PFSK-1 (cell line): ENCODE results near the gene CPSF3. TPM values are rescaled to one million over a fixed set of nuclear protein-coding genes. Genes with fewer than 3 reads are reported as not detected.

Experiments
- FOXP2 ChIP-seq: optimal IDR thresholded peaks from 2 replicates; pipeline ENCODE3; 2011; ENCODE audit warnings: borderline replicate concordance, control low read depth, inconsistent platforms; ENCODE audit not compliant: insufficient read depth; ENCODE audit errors: extremely low read length, extremely low read depth
- POLR2AphosphoS5 ChIP-seq: IDR thresholded peaks from 2 replicates; pipeline ENCODE4 v1.6.1; 2012; ENCODE audit warnings: low read depth, mild to moderate bottlenecking, control low read depth, low read length, moderate library complexity
- REST ChIP-seq, 2 experiments: IDR thresholded peaks; 2 replicates each; pipeline versions ENCODE4 v1.6.1 to v1.8.0; 2011 to 2012; ENCODE audit warnings: low read depth in 2 of 2, low read length in 2 of 2, control low read depth in 1 of 2, inconsistent platforms in 1 of 2, mild to moderate bottlenecking in 1 of 2, moderate library complexity in 1 of 2; ENCODE audit not compliant: insufficient read depth in 1 of 2
- SIN3A ChIP-seq: IDR thresholded peaks from 2 replicates; pipeline ENCODE4 v1.6.1; 2012; ENCODE audit warnings: mild to moderate bottlenecking, low read length, moderate library complexity, borderline replicate concordance; ENCODE audit not compliant: insufficient read depth
- TAF1 ChIP-seq: IDR thresholded peaks from 2 replicates; pipeline ENCODE4 v1.6.1; 2012; ENCODE audit warnings: low read length, control low read depth, borderline replicate concordance; ENCODE audit not compliant: insufficient read depth
- polyA plus RNA-seq: library from polyadenylated mRNA; unstranded; fragments of >200 nt; gene quantifications from one replicate; pipeline ENCODE4 v1.2.1, GENCODE V29; 2012; ENCODE audit warnings: low read depth, missing spikeins; ENCODE audit not compliant: insufficient read length

CPSF3 gene
- polyA plus RNA-seq, result 31.9 TPM

DNA sequence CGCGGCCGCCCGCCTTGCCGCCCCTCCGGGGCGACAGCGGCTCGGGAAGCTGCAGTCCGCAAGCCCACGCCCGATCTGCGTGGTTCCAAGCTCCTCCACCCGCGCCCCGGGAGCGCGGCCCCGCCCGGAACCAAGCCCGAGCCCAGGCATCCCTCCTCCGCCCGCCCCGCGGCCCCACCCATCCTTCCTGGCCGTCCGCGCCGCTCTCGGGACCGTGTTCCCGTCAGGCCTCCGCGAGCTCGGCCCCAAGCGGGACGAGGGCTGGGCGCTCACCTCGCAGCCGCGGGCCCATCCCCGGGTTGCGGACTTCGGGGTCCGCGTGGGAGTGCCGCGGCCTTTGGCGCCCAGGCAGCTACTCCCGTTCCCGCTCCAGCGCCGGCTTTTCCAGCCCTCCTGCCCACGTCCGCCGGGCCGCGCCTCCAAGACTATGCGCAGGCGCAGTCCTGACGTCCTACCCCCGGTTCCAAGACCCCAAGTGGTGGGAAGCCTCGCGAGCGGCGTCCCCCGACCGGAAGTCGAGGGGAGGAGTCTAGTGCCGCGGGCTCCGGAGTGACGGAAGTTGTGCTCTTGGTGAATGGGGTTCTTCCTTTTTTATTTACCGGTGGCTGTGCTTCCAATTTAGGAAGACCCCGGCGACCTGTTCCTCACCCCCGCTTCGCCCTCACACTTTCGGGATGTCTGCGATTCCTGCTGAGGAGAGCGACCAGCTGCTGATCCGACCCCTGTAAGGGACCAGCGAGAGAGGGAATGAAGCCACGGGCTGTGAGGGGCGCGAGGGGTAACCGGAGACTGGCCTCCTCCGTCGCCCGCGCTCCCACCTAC lies at the start of gene CPSF3, which contains the start of gene ITGB1BP1:
TSS of gene CPSF3 (plus strand) at position 555 of the 822 bp plus-strand sequence. CDS start at position 675, 120 bp downstream.
TSS of gene ITGB1BP1 (minus strand) at position 429 of the 822 bp plus-strand sequence. CDS start 4,831 bp downstream, outside the sequence.
- peak; percentile 92 for TF ChIP-seq FOXP2
- TF ChIP-seq TAF1, result peak; percentile 71; the same call in 1 of the 2 replicates
- TF ChIP-seq REST (IDR thresholded peaks at IDR 0.05; ENCODE audit: insufficient read depth in 1 of 2, low read depth in 2 of 2, low read length in 2 of 2), result 0 out of 4 replicates have a peak, but pooled peaks of 1 of the 2 experiments have one; percentile 12
- peak; percentile 68 for TF ChIP-seq POLR2AphosphoS5
- TF ChIP-seq SIN3A, result 0 out of 2 replicates have a peak, but pooled peaks have one; percentile 64

DNA sequence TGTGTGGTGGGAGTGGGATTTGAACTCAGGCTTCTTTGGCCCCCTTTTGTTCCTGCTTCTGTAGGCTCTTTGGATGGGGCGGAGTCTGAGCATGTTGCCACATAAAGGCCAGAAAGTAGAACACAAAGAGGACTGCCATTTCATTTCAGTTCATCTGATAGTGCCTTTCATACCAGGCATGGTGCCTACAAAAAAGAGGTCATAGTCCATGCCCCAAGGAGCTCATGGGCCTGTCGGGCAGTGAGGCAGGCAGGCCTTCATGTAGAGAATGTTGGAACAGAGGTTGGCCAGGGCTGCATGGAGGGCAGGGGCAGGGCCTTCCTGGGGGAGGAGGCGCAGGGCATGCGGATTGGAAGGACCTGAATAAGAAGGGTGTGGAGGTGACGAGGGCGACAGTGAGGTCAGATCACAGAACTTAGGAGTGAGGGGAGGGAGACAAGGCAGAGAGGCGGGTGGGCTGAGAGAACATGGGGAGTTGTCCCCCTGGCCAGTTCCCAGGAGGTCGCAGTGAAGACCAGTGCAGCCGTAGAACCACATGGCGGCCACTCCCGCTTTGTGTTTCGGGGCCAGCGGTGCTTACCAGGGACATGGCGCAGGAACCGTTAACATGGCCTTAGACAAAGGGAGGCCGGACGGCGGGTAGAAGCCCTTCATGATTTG lies 49.3 kb upstream of the CPSF3 start:
- TF ChIP-seq POLR2AphosphoS5 (no peak), REST (IDR thresholded peaks at IDR 0.05; ENCODE audit: insufficient read depth in 1 of 2, low read depth in 2 of 2, low read length in 2 of 2) (no peak), FOXP2 (no peak), SIN3A (no peak), TAF1 (no peak)

GRCh38 chr2:9375857-9376428 lies 47.5 kb upstream of the CPSF3 start:
- TF ChIP-seq SIN3A (no peak), REST (IDR thresholded peaks at IDR 0.05; ENCODE audit: insufficient read depth in 1 of 2, low read depth in 2 of 2, low read length in 2 of 2) (no peak), POLR2AphosphoS5 (no peak), FOXP2 (no peak), TAF1 (no peak)

GRCh38 chr2:9377461-9378097 lies 45.9 kb upstream of the CPSF3 start:
- no peak for TF ChIP-seq FOXP2
- TF ChIP-seq POLR2AphosphoS5, result no peak
- no peak for TF ChIP-seq SIN3A
- TF ChIP-seq REST (IDR thresholded peaks at IDR 0.05; ENCODE audit: insufficient read depth in 1 of 2, low read depth in 2 of 2, low read length in 2 of 2), result no peak
- TF ChIP-seq TAF1, result no peak
